ENCODE measurements around the gene CYP3A5. TPM values are rescaled to one million over a fixed set of nuclear protein-coding genes. Genes with fewer than 3 reads are reported as not detected.

Gene CYP3A5
- total RNA-seq, 3 donors from 2014 or later, result 0.20 to 0.63 TPM; not detected in 1

- Mint-ChIP-seq H3K27me3 (ENCODE audit: low read depth) (no peaks in the 10 kb centered on the region), H3K9me3 (no peaks in the 10 kb centered on the region), H3K36me3 (ENCODE audit: insufficient read depth) (peaks cover 42% of the 10 kb centered on the region), H3K4me3 (no peak overlapping the region), H3K4me1 (ENCODE audit: low read depth) (peaks cover 73% of the 10 kb centered on the region)
- ATAC-seq (no peak), DNase-seq (no peak)
Observed at GRCh38 chr7:99621271-99621670, 58.5 kb downstream of the CYP3A5 start.

DNA sequence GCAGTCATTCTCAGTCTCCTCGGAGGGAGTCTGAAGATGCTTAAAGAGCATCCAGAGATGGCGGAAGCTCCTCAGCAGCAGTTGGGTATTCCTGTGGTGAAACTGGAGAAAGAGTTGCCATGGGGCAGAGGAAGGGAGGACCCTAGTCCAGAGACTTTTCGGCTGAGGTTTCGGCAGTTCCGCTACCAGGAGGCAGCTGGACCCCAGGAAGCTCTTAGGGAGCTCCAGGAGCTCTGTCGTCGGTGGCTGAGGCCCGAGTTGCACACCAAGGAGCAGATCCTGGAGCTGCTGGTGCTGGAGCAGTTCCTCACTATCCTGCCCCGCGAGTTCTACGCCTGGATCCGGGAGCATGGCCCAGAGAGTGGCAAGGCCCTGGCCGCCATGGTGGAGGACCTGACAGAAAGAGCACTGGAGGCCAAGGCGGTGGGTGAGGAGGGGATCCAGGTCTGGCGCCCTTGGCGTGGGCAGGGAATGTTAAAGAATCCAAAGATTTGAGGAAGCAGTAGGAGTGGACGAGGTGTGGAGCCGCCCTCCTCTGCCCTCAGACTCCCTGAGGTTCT, 60.1 kb downstream of the CYP3A5 start:
- Mint-ChIP-seq H3K4me3 (no peak overlapping the region), H3K9me3 (no peaks in the 10 kb centered on the region), H3K4me1 (ENCODE audit: low read depth) (peaks cover 69% of the 10 kb centered on the region), H3K36me3 (ENCODE audit: insufficient read depth) (peaks cover 31% of the 10 kb centered on the region), H3K27me3 (ENCODE audit: low read depth) (no peaks in the 10 kb centered on the region)
- DNase-seq (no peak), ATAC-seq (no peak)

DNA sequence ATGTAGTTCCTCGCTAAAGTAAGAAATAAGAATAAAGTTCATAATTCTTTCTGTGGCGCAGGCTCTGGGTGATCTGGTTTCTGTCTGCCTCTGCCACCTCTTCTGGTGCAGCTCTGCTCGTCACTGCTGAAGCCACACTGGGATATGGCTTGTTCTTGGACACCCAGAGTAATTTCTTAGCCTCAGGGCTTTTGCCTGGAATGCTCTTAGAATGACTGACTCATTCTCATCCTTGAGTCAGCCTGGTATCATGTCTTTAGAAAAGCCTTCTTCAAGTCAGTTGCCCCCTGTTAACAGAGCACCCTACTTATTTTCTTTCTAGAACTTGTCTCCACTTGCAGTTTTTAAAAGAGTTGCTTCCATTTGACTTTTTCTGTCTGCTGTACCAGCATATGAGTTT, 61.1 kb downstream of the CYP3A5 start:
- H3K4me3 Mint-ChIP-seq, result peak overlapping the region; percentile 95
- peaks cover 23% of the 10 kb centered on the region for H3K36me3 Mint-ChIP-seq (ENCODE audit: insufficient read depth)
- no peaks in the 10 kb centered on the region for H3K9me3 Mint-ChIP-seq

DNA sequence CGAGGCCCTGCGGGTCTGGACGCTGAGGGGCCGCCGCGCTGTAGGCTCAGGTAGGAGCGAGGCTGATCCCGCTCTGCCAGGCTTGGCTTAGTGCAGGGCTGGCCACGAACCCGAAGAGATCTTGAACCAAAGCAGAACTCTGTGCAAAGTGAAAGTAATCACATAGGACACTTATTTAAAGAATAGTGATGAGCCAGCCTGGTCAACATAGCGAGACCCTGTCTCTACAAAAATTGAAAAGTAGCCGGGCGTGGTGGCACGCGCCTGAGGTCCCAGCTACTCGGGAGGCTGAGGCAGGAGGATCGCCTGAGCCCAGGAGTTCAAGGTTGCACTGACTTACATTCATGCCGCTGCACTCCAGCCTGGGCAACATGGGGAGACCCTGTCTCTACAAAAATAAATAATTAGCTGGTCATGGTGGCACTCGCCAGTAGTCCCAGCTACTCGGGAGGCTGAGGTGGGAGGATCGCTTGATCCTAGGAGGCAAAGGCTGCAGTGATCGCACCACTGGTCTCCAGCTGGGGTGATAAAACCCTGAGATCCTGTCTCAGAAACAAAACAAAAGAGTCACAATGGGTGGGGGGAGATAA, 62.5 kb downstream of the CYP3A5 start:
- Mint-ChIP-seq H3K27me3 (ENCODE audit: low read depth) (no peaks in the 10 kb centered on the region), H3K4me1 (ENCODE audit: low read depth) (peaks cover 45% of the 10 kb centered on the region), H3K4me3 (peak overlapping the region; percentile 95), H3K9me3 (no peaks in the 10 kb centered on the region), H3K36me3 (ENCODE audit: insufficient read depth) (peaks cover 14% of the 10 kb centered on the region)
- DNase-seq (no peak), ATAC-seq (peak; percentile 46 to 57)

More for the DNA sequence above, 61.1 kb downstream of the CYP3A5 start:
- no peak for ATAC-seq
- Mint-ChIP-seq H3K4me1 (ENCODE audit: low read depth) (peaks cover 60% of the 10 kb centered on the region), H3K27me3 (ENCODE audit: low read depth) (no peaks in the 10 kb centered on the region)
- no peak for DNase-seq

- H3K4me1 Mint-ChIP-seq (ENCODE audit: low read depth), result peaks cover 44% of the 10 kb centered on the region
- peak; percentile 98 to 99 for ATAC-seq
Observed at GRCh38 chr7:99616359-99617191, 63.2 kb downstream of the CYP3A5 start, which contains the start of gene ZSCAN25. TSS of gene ZSCAN25 (plus strand) at chr7:99616946. CDS start at chr7:99619607, 2,661 bp downstream.

GRCh38 chr7:99615989-99616358, 63.8 kb downstream of the CYP3A5 start:
- ATAC-seq, result no peak
- H3K27me3 Mint-ChIP-seq (ENCODE audit: low read depth), result no peaks in the 10 kb centered on the region
- peaks cover 40% of the 10 kb centered on the region for H3K4me1 Mint-ChIP-seq (ENCODE audit: low read depth)
- DNase-seq, result no peak
- H3K36me3 Mint-ChIP-seq (ENCODE audit: insufficient read depth), result peaks cover 9% of the 10 kb centered on the region
- H3K9me3 Mint-ChIP-seq, result no peaks in the 10 kb centered on the region
- peak overlapping the region; percentile 95 for H3K4me3 Mint-ChIP-seq

More at GRCh38 chr7:99616359-99617191, 63.2 kb downstream of the CYP3A5 start, which contains the start of gene ZSCAN25:
- DNase-seq, result peak; percentile 78
- Mint-ChIP-seq H3K9me3 (no peaks in the 10 kb centered on the region), H3K36me3 (ENCODE audit: insufficient read depth) (peaks cover 13% of the 10 kb centered on the region), H3K27me3 (ENCODE audit: low read depth) (no peaks in the 10 kb centered on the region), H3K4me3 (peak within 1 kb of the TSS; percentile 95)

GRCh38 chr7:99614495-99614894, 65.3 kb downstream of the CYP3A5 start:
- no peak for ATAC-seq
- H3K4me3 Mint-ChIP-seq, result no peak overlapping the region
- peaks cover 36% of the 10 kb centered on the region for H3K4me1 Mint-ChIP-seq (ENCODE audit: low read depth)
- no peak for DNase-seq
- no peaks in the 10 kb centered on the region for H3K27me3 Mint-ChIP-seq (ENCODE audit: low read depth)
- H3K36me3 Mint-ChIP-seq (ENCODE audit: insufficient read depth), result peaks cover 6% of the 10 kb centered on the region
- no peaks in the 10 kb centered on the region for H3K9me3 Mint-ChIP-seq

- no peaks in the 10 kb centered on the region for H3K9me3 Mint-ChIP-seq
- DNase-seq (no peak), ATAC-seq (no peak)
- H3K36me3 Mint-ChIP-seq (ENCODE audit: insufficient read depth), result no peaks in the 10 kb centered on the region
- no peaks in the 10 kb centered on the region for H3K27me3 Mint-ChIP-seq (ENCODE audit: low read depth)
- H3K4me3 Mint-ChIP-seq, result no peak overlapping the region
- H3K4me1 Mint-ChIP-seq (ENCODE audit: low read depth), result no peaks in the 10 kb centered on the region
Observed at GRCh38 chr7:99607548-99607947, 72.2 kb downstream of the CYP3A5 start.

- Mint-ChIP-seq H3K27me3 (ENCODE audit: low read depth) (no peaks in the 10 kb centered on the region), H3K9me3 (no peaks in the 10 kb centered on the region), H3K4me3 (no peak overlapping the region), H3K4me1 (ENCODE audit: low read depth) (no peaks in the 10 kb centered on the region), H3K36me3 (ENCODE audit: insufficient read depth) (no peaks in the 10 kb centered on the region)
- ATAC-seq (no peak), DNase-seq (no peak)
Observed at GRCh38 chr7:99606531-99606930, 73.3 kb downstream of the CYP3A5 start.

GRCh38 chr7:99605527-99605926, 74.3 kb downstream of the CYP3A5 start:
- H3K4me3 Mint-ChIP-seq, result no peak overlapping the region
- no peak for DNase-seq

DNA sequence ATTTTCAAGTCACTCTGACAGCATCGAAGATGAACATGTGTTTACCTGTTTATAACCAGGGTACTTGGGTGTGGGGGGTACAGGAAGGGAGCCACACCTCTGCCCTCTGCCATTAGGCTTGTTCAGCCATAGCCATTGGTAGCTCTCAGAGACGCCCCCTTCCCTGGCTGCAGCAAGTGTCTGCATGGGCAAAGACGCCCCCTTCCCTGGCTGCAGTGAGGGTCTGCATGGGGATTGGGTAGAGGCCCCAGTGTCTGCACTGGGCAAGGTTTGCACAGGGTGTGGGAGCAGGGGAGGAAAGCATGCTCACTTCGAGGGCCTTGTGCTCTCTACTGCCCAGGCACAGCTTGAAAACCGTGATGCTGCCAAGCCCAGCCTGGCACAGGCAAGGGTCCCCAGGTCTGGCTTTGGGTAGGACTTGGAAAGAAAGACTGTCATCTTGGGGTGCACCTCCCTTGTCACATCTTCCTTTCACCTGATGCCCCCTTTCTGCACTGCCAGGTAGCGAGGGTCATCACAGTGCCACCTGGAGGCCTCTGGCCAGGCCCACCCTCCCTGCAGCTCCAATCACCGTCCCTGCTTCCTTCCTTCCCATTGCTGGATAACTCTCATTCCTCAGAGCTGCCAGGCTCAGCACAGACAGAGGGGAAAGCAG, 78.0 kb downstream of the CYP3A5 start:
- no peak for DNase-seq
- Mint-ChIP-seq H3K36me3 (ENCODE audit: insufficient read depth) (no peaks in the 10 kb centered on the region), H3K4me3 (no peak overlapping the region), H3K9me3 (no peaks in the 10 kb centered on the region), H3K27me3 (ENCODE audit: low read depth) (no peaks in the 10 kb centered on the region), H3K4me1 (ENCODE audit: low read depth) (no peaks in the 10 kb centered on the region)
- no peak for ATAC-seq

More at GRCh38 chr7:99605527-99605926, 74.3 kb downstream of the CYP3A5 start:
- Mint-ChIP-seq H3K9me3 (no peaks in the 10 kb centered on the region), H3K4me1 (ENCODE audit: low read depth) (no peaks in the 10 kb centered on the region), H3K27me3 (ENCODE audit: low read depth) (no peaks in the 10 kb centered on the region), H3K36me3 (ENCODE audit: insufficient read depth) (no peaks in the 10 kb centered on the region)
- no peak for ATAC-seq

DNA sequence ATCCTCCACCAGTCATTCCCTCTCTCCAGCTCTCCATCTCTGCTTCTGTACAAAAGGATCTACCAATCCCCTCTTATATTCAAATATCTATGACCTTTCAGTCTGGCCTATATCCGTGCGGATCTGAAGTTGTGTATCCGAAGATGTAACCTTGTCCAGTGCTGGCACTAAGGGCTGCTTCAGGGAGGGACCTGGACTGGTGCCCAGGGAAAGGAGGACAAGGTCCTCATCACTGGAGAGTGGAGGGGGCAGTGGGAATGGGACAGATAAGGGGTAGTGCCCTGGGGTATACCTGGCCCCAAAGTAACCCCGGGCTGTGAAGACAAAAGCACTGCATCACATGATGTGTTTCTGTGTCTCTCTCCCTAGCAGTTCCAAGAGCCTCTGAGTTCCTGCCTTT, 80.0 kb downstream of the CYP3A5 start:
- H3K36me3 Mint-ChIP-seq (ENCODE audit: insufficient read depth), result no peaks in the 10 kb centered on the region
- no peaks in the 10 kb centered on the region for H3K4me1 Mint-ChIP-seq (ENCODE audit: low read depth)
- no peaks in the 10 kb centered on the region for H3K9me3 Mint-ChIP-seq
- DNase-seq, result no peak
- no peaks in the 10 kb centered on the region for H3K27me3 Mint-ChIP-seq (ENCODE audit: low read depth)
- ATAC-seq, result no peak
- H3K4me3 Mint-ChIP-seq, result no peak overlapping the region

Measured in activated T-cell treated with anti-CD3 and anti-CD28 coated beads, Interleukin-2, amount 50 U/mL, for 4 hours (primary cell).